ENCODE measurements around the gene FBL. TPM values are rescaled to one million over a fixed set of nuclear protein-coding genes. Genes with fewer than 3 reads are reported as not detected.

Gene FBL
- total RNA-seq, 1 experiment from 2014 or later, result 576 TPM

GRCh38 chr19:39811064-39811463 lies 35.1 kb downstream of the FBL start:
- TF ChIP-seq KAT7 (CRISPR knock-in tag; IDR thresholded peaks at IDR 0.05; ENCODE audit: borderline replicate concordance), result no peak
- TF ChIP-seq NR1H2 (CRISPR knock-in tag; IDR thresholded peaks at IDR 0.05), result no peak
- no peak for TF ChIP-seq NFYB (CRISPR knock-in tag; conservative IDR thresholded peaks at IDR 0.05; ENCODE audit: low read depth)
- TF ChIP-seq E2F4 (CRISPR knock-in tag; IDR thresholded peaks at IDR 0.05; ENCODE audit: borderline replicate concordance, low read depth), result no peak
- TF ChIP-seq ZNF263 (CRISPR knock-in tag; IDR thresholded peaks at IDR 0.05; ENCODE audit: low read depth), result no peak
- no peak for TF ChIP-seq SMAD4 (CRISPR knock-in tag; IDR thresholded peaks at IDR 0.05)
- no peak for TF ChIP-seq SMAD3 (CRISPR knock-in tag; IDR thresholded peaks at IDR 0.05; ENCODE audit: borderline replicate concordance)
- TF ChIP-seq ZNF671 (CRISPR knock-in tag; IDR thresholded peaks at IDR 0.05), result no peak
- TF ChIP-seq IRF1 (CRISPR knock-in tag; IDR thresholded peaks at IDR 0.05), result no peak
- TF ChIP-seq FOXP1 (CRISPR knock-in tag; IDR thresholded peaks at IDR 0.05; ENCODE audit: borderline replicate concordance), result no peak
- no peak for TF ChIP-seq ZNF121 (CRISPR knock-in tag; IDR thresholded peaks at IDR 0.05)
- no peak for TF ChIP-seq MAX (CRISPR knock-in tag; IDR thresholded peaks at IDR 0.05)
- TF ChIP-seq FOXJ3 (CRISPR knock-in tag; IDR thresholded peaks at IDR 0.05; ENCODE audit: borderline replicate concordance), result no peak
- TF ChIP-seq ZNF396 (CRISPR knock-in tag; IDR thresholded peaks at IDR 0.05; ENCODE audit: borderline replicate concordance), result no peak
- TF ChIP-seq E2F5 (CRISPR knock-in tag; IDR thresholded peaks at IDR 0.05), result no peak
- no peak for TF ChIP-seq ZBTB21 (CRISPR knock-in tag; IDR thresholded peaks at IDR 0.05; ENCODE audit: borderline replicate concordance)
- TF ChIP-seq USF2 (CRISPR knock-in tag; IDR thresholded peaks at IDR 0.05), result no peak
- DNase-seq (ENCODE audit: low spot score) (no peak), ATAC-seq (no peak)
- Mint-ChIP-seq H3K4me1 (no peaks in the 10 kb centered on the region), H3K27ac (no peak overlapping the region), H3K9me3 (peaks cover 19% of the 10 kb centered on the region), H3K4me3 (no peak overlapping the region), H3K36me3 (no peaks in the 10 kb centered on the region; the same call in 1 of the 2 replicates), H3K27me3 (ENCODE audit: low read depth) (peaks cover 6% of the 10 kb centered on the region; the same call in 1 of the 2 replicates)
- CTCF ChIA-PET, result no interaction called here
- POLR2A ChIA-PET, result no interaction called here

- Mint-ChIP-seq H3K36me3 (no peaks in the 10 kb centered on the region; the same call in 1 of the 2 replicates), H3K27me3 (ENCODE audit: low read depth) (peaks cover 6% of the 10 kb centered on the region), H3K4me3 (no peak overlapping the region), H3K27ac (no peak overlapping the region), H3K4me1 (no peaks in the 10 kb centered on the region), H3K9me3 (peaks cover 19% of the 10 kb centered on the region)
- CTCF ChIA-PET, result interaction anchor here (0.6 kb wide), 1 partner anchor 43 kb away, joined by 7 read pairs; no protein-coding TSS in a partner anchor
- POLR2A ChIA-PET, result no interaction called here
- ATAC-seq (no peak), DNase-seq (ENCODE audit: low spot score) (no peak)
- TF ChIP-seq ATF3 (CRISPR knock-in tag; conservative IDR thresholded peaks at IDR 0.05), result no peak
- no peak for TF ChIP-seq TCF7 (CRISPR knock-in tag; IDR thresholded peaks at IDR 0.05; ENCODE audit: low read depth)
- TF ChIP-seq FOXK1 (CRISPR knock-in tag; IDR thresholded peaks at IDR 0.05), result no peak
- TF ChIP-seq NR3C1 (CRISPR knock-in tag; conservative IDR thresholded peaks at IDR 0.05; ENCODE audit: low read depth), result no peak
- no peak for TF ChIP-seq ZNF138 (CRISPR knock-in tag; conservative IDR thresholded peaks at IDR 0.05)
These were observed 35.8 kb downstream of the FBL start for GRCh38 chr19:39810424-39810823.
